GM21528 (cell line): ENCODE results near the gene SLC1A4.
"Not testable (repeated sequence)": the region's sequence is repeated elsewhere in the genome, so short reads cannot be mapped to it uniquely, and the experiment has no call there.

Experiments used
- ATAC-seq: cut with Tn5 transposase; IDR thresholded peaks from one replicate; pipeline ENCODE4 v1.9.1; 2021; ENCODE audit warnings: mild to moderate bottlenecking, moderate library complexity; ENCODE audit not compliant: unreplicated experiment, low FRiP score

SLC1A4 gene

GRCh38 chr2:65023742-65024141 is 34.5 kb downstream of the SLC1A4 start:
- ATAC-seq: no peak

- no peak for ATAC-seq
Observed at GRCh38 chr2:65024149-65024829, 35.1 kb downstream of the SLC1A4 start.

GRCh38 chr2:65025453-65026123 is 36.4 kb downstream of the SLC1A4 start:
- ATAC-seq: no peak

- no peak for ATAC-seq
Observed at GRCh38 chr2:65026154-65026553, 37.0 kb downstream of the SLC1A4 start.

GRCh38 chr2:65026704-65027464 is 37.7 kb downstream of the SLC1A4 start:
- no peak for ATAC-seq

- no peak for ATAC-seq
Observed at GRCh38 chr2:65027616-65028244, 38.5 kb downstream of the SLC1A4 start.

GRCh38 chr2:65030476-65031332 is 41.5 kb downstream of the SLC1A4 start:
- ATAC-seq: no peak

- ATAC-seq: no peak
Observed at GRCh38 chr2:65031341-65032018, 42.3 kb downstream of the SLC1A4 start.

GRCh38 chr2:65032019-65032975 is 43.1 kb downstream of the SLC1A4 start:
- no peak for ATAC-seq

- no peak for ATAC-seq
Observed at GRCh38 chr2:65033178-65033577, 44.0 kb downstream of the SLC1A4 start.

GRCh38 chr2:65033667-65034066 is 44.5 kb downstream of the SLC1A4 start:
- not testable (repeated sequence) for ATAC-seq

GRCh38 chr2:65035351-65035943 is 46.2 kb downstream of the SLC1A4 start:
- no peak for ATAC-seq

GRCh38 chr2:65037178-65037577 is 48.0 kb downstream of the SLC1A4 start:
- no peak for ATAC-seq

- ATAC-seq: no peak
Observed at GRCh38 chr2:65039640-65040039, 50.4 kb downstream of the SLC1A4 start.

- ATAC-seq: peak; percentile 68
Observed at GRCh38 chr2:65040400-65041261, 51.4 kb downstream of the SLC1A4 start.

- ATAC-seq: no peak
Observed at GRCh38 chr2:65043001-65043400, 53.8 kb downstream of the SLC1A4 start.

- no peak for ATAC-seq
Observed at GRCh38 chr2:65044097-65044735, 55.0 kb downstream of the SLC1A4 start.
